Raji (cell line): ENCODE data around the gene UMAD1.

Experiments
- POLR2A ChIP-seq: IDR thresholded peaks from 2 replicates; pipeline ENCODE4 v1.6.1; 2011; ENCODE audit warnings: low read depth, low read length, control low read depth; ENCODE audit not compliant: insufficient read depth

The UMAD1 gene

GRCh38 chr7:7701527-7701926 is 61.0 kb downstream of the UMAD1 start:
- no peak for TF ChIP-seq POLR2A

DNA sequence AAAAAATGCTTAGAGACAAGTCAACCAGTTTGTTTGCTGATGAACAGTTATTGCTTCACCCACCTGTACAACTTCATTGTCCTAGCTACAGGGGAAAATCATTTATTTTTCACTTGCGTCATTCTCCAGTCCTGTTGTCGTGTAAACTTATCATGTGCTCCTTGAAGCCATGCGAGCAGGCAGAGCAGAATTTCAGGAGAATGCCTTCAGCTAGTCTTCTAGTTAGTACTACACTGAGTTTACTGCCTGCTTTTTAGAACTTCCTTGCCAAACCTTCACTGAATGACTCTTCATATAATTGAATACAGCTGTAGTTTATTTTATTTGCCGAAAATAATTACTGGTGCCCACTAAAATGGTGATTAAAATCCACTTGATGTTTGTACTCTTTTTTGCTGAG is 62.3 kb downstream of the UMAD1 start:
- no peak for TF ChIP-seq POLR2A

DNA sequence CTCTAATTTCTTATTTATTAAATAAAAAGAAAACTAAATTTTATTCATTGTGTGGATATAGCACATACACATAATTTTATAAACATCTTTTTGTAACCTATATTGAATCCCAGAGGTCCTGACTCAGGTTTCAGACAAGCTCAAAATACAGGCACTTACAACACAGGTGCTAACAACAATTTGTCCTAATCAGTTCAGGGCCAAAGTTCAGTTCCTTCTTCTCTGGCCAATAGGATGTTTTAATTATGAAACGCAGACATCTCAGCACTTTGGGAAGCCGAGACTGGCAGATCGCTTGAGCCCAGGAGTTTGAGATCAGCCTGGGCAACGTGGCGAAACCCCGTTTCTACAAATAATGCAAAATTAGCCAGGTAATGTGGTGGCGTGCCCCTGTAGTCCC is 62.9 kb downstream of the UMAD1 start:
- TF ChIP-seq POLR2A: no peak

DNA sequence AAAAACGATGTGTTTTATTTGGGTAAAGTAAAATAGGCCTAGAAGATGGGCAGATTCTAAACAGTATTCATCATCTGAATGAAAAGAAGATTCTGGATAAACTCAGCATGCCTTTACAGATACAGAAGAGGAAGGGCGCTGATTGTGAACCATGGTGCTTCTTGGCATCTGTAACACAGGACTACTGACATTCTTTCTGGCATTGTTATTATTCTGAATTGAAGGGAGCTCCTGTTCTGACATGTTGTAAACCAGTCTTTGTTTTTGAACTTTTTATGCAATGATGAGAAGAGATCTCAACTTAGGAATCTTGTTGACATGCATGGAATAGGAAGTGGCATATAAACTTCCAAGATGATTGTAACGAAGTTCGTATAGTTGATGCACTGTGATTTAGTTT is 64.3 kb downstream of the UMAD1 start:
- no peak for TF ChIP-seq POLR2A

- TF ChIP-seq POLR2A: no peak
Measured at GRCh38 chr7:7705318-7705717, 64.8 kb downstream of the UMAD1 start.

GRCh38 chr7:7706101-7706511 is 65.6 kb downstream of the UMAD1 start:
- no peak for TF ChIP-seq POLR2A

DNA sequence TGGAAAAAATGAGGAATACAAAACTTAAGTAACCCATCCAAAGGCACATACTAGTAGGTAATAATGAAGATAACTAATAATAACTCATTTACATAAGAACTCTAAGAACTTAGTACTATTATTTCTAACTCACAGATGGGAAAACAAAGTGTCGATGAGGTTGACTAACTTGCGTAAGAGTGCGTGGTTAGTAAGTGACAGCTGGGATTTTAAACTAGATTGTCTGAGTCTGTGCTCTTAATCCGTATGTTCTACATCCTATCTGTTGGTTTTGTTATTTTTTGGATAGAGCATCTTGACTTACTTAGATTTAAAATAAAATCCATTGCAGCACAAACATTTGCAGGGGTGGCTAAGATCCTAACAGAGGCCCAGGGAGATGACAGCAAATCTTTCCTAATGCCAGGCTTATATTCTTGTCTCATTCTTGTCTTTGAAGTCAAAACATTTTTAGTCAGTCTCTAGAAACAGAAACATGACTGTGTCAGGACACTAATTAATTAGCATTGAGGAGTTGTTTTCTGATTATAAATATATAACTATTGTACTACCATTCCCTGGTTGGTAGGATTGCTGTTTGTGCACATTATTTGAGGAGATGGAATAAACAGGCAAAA is 66.1 kb downstream of the UMAD1 start:
- TF ChIP-seq POLR2A: no peak

- no peak for TF ChIP-seq POLR2A
Measured at GRCh38 chr7:7707246-7707645, 66.7 kb downstream of the UMAD1 start.

DNA sequence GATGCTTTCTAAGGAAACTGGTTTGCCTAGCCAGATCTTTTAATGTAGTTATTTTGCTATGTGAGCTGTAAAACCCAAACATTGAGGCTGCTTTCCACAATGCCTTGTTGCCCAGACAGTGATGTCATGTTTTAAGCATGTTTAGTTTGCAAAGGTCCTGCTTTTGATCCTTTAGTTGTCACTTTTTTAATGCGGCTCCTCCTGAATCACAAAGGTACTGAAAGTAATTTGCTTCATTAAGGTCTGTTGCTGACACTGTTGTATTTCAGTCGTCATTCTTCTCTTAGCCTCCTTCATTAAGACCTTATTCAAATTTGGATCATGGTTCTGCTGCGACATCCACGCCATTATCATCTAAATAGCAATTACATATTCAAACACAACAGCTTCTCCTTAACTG is 67.3 kb downstream of the UMAD1 start:
- no peak for TF ChIP-seq POLR2A

DNA sequence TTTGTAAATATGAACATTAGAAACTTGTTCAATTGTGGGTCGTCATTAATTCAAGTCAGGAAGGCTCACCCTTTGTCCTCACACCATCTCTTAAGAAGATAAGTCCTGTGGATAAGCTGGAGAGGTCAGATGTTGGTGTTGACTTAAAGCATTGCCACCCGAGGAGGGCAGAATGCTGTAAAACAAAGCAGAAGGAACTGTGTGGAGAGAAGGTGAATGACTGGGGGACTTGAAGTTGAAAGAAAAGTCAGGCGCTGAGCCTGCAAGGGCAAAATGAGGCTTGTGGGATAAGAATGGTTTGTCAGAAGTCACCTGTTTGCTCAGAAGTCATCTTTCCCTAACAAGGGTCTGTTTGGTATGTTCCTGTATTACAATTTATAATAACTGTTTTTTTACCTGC is 68.7 kb downstream of the UMAD1 start:
- TF ChIP-seq POLR2A: no peak

DNA sequence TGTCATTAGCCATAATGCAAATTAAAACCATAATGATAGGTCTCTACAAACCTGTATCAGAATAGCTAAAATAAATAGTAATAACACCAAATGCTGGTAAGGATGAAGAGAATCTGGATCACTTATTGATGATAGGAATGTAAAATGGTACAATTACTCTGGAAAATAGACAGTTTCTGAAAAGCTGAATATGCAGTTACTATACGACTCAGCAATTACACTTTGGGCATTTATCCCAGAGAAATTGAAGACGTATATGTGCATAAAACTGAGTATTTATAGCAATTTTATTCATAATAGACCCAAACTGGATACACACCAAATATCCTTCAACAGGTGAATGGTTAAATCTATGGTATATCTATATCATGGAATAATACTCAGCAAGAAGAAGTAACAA is 69.9 kb downstream of the UMAD1 start:
- TF ChIP-seq POLR2A: no peak

DNA sequence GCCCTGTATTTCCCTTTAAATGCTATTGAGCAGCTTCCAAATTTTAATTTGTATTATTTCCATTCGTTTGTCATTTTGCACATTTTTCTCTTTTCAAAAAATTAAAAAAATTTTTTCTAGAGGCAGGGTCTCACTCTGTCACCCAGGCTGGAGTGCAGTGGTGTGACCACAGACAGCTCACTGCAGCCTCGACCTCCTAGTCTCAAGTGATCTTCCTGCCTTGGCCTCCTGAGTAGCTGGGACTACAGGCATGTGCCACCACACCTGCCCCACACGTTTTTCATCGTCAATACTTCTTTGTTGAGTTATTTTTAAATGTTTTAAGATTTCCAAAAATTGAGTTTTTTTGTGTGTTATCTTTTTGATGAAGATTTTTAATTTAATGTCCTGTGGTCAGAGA is 73.2 kb downstream of the UMAD1 start:
- TF ChIP-seq POLR2A: no peak

DNA sequence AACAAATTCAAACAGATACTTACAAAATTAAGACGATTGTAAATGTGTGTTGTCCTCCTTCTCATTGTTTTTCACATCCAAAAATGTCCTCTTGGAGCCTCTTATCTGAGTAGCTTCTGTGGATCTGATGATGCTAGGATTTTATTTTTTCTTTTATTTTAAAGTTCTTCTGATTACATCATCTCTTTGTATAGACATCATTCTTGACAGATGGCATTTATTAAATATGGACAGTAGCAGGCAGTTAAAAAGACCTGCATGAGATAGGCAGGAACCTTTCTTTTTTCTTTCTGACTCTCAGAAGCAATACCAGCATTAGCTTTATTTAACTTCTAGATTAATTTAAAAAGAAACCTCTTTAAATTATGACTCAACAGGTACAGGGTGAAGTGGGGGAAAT is 77.9 kb downstream of the UMAD1 start, which contains the start of gene RPA3:
TSS of gene RPA3 (minus strand) at position 116 of the 400 bp plus-strand sequence. CDS start 78,189 bp downstream, outside the sequence.
- no peak for TF ChIP-seq POLR2A

GRCh38 chr7:7719236-7719635 is 78.7 kb downstream of the UMAD1 start:
- no peak for TF ChIP-seq POLR2A

DNA sequence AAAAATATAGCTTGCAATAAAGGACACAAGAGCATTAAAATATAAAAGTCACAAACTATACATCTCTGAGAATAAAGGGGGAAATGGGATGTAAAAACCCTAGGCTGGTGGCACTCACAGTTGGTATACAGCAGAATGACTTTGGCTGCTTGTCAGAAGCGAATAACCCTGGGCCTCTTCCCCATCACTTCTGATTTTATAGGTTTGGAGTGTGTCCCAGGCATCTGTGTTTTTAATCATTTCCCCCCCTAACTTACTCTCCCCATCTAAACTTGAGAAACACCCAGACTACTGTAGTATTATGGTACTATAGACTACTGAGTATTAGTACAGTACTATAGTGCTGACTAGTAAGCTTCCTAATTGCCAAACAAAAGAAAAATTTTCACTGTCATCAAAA is 79.6 kb downstream of the UMAD1 start:
- TF ChIP-seq POLR2A: no peak

DNA sequence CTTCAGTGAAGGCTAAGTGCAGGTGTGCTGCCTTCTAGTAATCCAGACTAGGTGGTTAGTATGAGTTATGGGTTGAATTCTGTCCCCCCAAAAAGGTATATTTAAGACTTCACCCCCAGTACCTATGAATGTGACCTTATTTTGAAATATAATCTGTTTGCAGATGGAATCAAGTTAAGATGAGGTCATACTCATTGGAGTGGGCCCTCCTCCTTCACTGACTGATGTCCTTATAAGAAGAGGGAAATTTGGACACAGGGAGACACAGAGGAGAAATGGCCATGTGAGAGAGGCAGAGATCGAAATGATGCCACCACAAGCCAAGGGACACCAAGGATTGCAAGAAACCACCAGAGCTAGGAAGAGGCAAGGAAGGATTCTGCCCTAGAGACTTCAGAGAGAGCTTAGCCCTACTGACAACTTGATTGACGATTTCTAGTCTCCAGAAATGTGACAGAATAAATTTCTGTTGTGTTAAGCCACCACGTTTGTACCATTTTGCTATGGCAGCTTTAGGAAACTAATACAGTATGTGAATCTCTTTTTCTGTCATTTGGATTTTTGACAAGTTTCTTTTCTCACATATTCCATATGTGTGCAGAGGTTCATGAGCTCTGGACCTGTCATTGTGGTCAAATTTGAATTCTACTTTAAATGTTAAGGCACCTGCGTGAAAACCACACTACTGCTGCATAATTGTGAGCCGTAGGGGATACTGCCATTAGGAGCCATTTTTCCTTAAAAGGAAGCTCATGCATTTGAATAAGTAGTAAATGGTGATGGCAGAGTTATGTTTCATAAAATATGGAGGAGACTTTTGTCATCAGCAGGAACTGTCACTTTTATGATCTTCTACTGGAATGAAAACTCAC is 80.4 kb downstream of the UMAD1 start:
- TF ChIP-seq POLR2A: no peak
